CD4-positive, alpha-beta T cell (primary cell): Measurements from ENCODE around the gene TTC32. TPM values are rescaled to one million over a fixed set of nuclear protein-coding genes. Genes with fewer than 3 reads are reported as not detected.

Experiments
- ATAC-seq: fragments of 200-7000 bp; cut with Tn5 transposase; one replicate; pipeline ENCODE4 v1.10.0; 2022; ENCODE audit warnings: mild to moderate bottlenecking; ENCODE audit not compliant: poor library complexity
- CTCF ChIA-PET: fragments of 350-600 bp; sonication (Branson Sonifier 250); formaldehyde crosslinking; loops from one replicate; lab custom pipeline; 2021; ENCODE audit warnings: antibody characterized with exemption, inconsistent platforms; lab: Charles Lee
- POLR2A ChIA-PET: fragments of 350-600 bp; sonication (Branson Sonifier 250); formaldehyde crosslinking; loops from one replicate; lab custom pipeline; 2021; ENCODE audit warnings: antibody characterized with exemption, inconsistent platforms; lab: Charles Lee
- DNase-seq, 14 experiments: peaks; one replicate each; pipeline ENCODE4 v3.0.0-alpha.2; 2013 to 2020; ENCODE audit warnings: mixed read lengths in 2 of 14
- H3K27ac ChIP-seq, 2 donors: one replicate each; pipeline versions ENCODE4 v1.5.1 to v1.7.0; 2013; ENCODE audit warnings: low read length in 2 of 2, low read depth in 1 of 2, mild to moderate bottlenecking in 1 of 2
- H3K27me3 ChIP-seq, 2 experiments: 1 replicate in 1 of 2; 2 replicates in 1 of 2; pipeline versions ENCODE4 v1.6.1 to v1.7.0; 2013; ENCODE audit warnings: low read length in 2 of 2, control low read depth in 1 of 2, mild to moderate bottlenecking in 1 of 2, moderate library complexity in 1 of 2; ENCODE audit not compliant: insufficient read depth in 2 of 2, control insufficient read depth in 1 of 2
- H3K36me3 ChIP-seq: one replicate; pipeline ENCODE4 v1.6.1; 2013; ENCODE audit warnings: low read length, control low read depth; ENCODE audit not compliant: insufficient read depth
- H3K4me1 ChIP-seq: one replicate; pipeline ENCODE4 v1.6.1; 2013; ENCODE audit warnings: low read length, control low read depth; ENCODE audit not compliant: insufficient read depth
- H3K4me3 ChIP-seq: one replicate; pipeline ENCODE4 v1.5.1; 2013; ENCODE audit warnings: mild to moderate bottlenecking, low read length, moderate library complexity
- H3K9me3 ChIP-seq, 2 experiments: 1 replicate in 1 of 2; 2 replicates in 1 of 2; pipeline versions ENCODE4 v1.6.1 to v1.7.0; 2013; ENCODE audit warnings: low read length in 2 of 2, mild to moderate bottlenecking in 2 of 2, control low read depth in 1 of 2, moderate library complexity in 1 of 2; ENCODE audit not compliant: control insufficient read depth in 1 of 2, insufficient read depth in 1 of 2
- H3K27ac Mint-ChIP-seq: one replicate; pipeline ENCODE4 v1.8.0; 2020; ENCODE audit warnings: mixed read lengths
- H3K27me3 Mint-ChIP-seq: one replicate; pipeline ENCODE4 v1.8.0; 2021; ENCODE audit warnings: mixed read lengths
- H3K36me3 Mint-ChIP-seq: one replicate; pipeline ENCODE4 v1.8.0; 2021; ENCODE audit warnings: low read depth, mixed read lengths
- H3K4me1 Mint-ChIP-seq: one replicate; pipeline ENCODE4 v1.8.0; 2021; ENCODE audit warnings: low read depth, mixed read lengths
- H3K4me3 Mint-ChIP-seq: one replicate; pipeline ENCODE4 v1.8.0; 2020; ENCODE audit warnings: mild to moderate bottlenecking, mixed read lengths
- H3K9me3 Mint-ChIP-seq: one replicate; pipeline ENCODE4 v1.8.0; 2020; ENCODE audit warnings: mixed read lengths
- intact Hi-C, 2 experiments: fragments of 100-400 bp; cut with DNase I in 1 of 2; cut with micrococcal nuclease in 1 of 2; formaldehyde crosslinking; loops; one replicate each; pipeline versions ENCODE4 v1.15.1 to v1.9.0; 2023 to 2025; cut with DNase I, micrococcal nuclease
- total RNA-seq, 174 experiments: library from RNA in 2 of 174; stranded (reverse) in 2 of 174; gene quantifications; one replicate each; pipeline ENCODE4 v1.2.3 and lab custom pipeline; 2021 to 2026
- TF ChIP-seq, protein P1 (sequence below): fragments of 200-600 bp; IDR thresholded peaks from one replicate; pipeline ENCODE4 v1.8.0; 2022; ENCODE audit warnings: antibody characterized with exemption, mild to moderate bottlenecking

The TTC32 gene
- total RNA-seq, 2 experiments from 2014 or later: 53.1 to 54.2 TPM

DNA sequence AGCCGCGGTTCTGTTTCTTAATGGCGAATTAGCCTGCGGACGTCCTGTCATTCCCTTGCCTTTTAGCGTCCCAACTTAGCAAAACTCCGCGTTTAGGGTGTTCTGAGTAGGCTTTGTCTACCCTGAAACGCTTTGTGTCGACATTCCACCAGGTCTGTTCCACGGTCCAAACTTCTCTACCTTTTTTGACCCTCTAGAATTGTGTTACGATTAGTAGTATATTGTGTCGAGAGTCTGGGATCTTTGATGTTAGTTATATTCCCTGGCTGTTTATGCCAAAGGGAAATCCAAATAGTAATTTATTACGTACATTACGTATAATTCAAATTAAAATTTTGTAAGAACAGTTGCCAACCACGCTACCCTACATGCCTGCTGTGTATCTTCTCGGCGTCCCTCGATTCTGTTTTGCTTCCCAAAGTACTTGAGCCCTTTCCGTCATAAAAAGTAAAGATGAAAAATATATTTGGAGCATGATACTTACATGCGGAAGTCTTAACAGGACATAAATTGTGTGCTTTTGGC is 495 bp upstream of the TTC32 start:
- TF ChIP-seq, protein P1, sequence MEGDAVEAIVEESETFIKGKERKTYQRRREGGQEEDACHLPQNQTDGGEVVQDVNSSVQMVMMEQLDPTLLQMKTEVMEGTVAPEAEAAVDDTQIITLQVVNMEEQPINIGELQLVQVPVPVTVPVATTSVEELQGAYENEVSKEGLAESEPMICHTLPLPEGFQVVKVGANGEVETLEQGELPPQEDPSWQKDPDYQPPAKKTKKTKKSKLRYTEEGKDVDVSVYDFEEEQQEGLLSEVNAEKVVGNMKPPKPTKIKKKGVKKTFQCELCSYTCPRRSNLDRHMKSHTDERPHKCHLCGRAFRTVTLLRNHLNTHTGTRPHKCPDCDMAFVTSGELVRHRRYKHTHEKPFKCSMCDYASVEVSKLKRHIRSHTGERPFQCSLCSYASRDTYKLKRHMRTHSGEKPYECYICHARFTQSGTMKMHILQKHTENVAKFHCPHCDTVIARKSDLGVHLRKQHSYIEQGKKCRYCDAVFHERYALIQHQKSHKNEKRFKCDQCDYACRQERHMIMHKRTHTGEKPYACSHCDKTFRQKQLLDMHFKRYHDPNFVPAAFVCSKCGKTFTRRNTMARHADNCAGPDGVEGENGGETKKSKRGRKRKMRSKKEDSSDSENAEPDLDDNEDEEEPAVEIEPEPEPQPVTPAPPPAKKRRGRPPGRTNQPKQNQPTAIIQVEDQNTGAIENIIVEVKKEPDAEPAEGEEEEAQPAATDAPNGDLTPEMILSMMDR: no peak
- peaks cover 14% of the 10 kb centered on the region for H3K4me1 ChIP-seq
- Mint-ChIP-seq H3K36me3 (peaks cover 29% of the 10 kb centered on the region), H3K9me3 (no peaks in the 10 kb centered on the region), H3K27me3 (peaks cover 8% of the 10 kb centered on the region), H3K27ac (peak overlapping the region; percentile 91), H3K4me1 (peaks cover 38% of the 10 kb centered on the region), H3K4me3 (peak overlapping the region; percentile 93)
- DNase-seq: peak in 2 of 14 experiments; percentile 22 to 45
- POLR2A ChIA-PET: interaction anchor here (0.8 kb wide), 1 partner anchor 12 kb away, joined by 4 read pairs; no protein-coding TSS in a partner anchor
- ATAC-seq: peak; percentile 10
- CTCF ChIA-PET: no interaction called here
- H3K27me3 ChIP-seq: peaks cover 0 to 5% of the 10 kb centered on the region in 2 experiments
- intact Hi-C loops: loop anchor here (1.0 to 10.0 kb wide), 6 partner anchors 83 to 1341 kb away; partner anchors contain the start of genes RDH14 (in 2 of the 2) and HS1BP3 (in 1 of the 2)
- H3K4me3 ChIP-seq: peak overlapping the region; percentile 72
- H3K9me3 ChIP-seq: no peaks in the 10 kb centered on the region
- H3K27ac ChIP-seq: peak overlapping the region; percentile 94 to 97
- no peaks in the 10 kb centered on the region for H3K36me3 ChIP-seq

DNA sequence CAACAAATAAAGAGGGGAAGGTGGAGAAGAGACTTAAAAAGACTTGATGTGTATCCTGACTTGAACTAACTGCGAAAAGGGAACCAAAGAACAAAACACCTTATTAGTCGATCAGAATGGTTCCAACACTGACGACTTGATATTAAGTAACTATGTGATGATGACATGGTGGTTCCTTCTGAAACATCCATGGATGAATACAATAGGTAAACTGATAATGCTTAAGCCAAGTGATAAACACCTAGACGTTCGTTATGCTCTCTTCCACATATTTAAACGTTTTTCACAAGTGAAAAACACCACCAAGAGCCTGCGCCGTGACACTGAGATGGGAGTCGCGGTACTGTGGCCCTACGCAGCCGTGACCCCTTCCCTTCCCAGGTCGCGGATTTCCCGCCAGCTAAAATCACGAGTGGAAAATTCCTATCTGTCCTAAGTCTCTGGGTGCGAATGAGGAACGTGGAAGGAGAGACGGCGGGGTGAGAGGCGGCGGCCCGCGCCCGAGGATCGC is 797 bp downstream of the TTC32 start:
- CTCF ChIA-PET: interaction anchor here (1.0 kb wide), 1 partner anchor 750 kb away, joined by 3 read pairs; the partner anchor contains the start of gene HS1BP3
- DNase-seq (peak in 2 of 14 experiments; percentile 11 to 62), ATAC-seq (peak; percentile 5)
- Histone ChIP-seq H3K27me3 (peaks cover 0 to 5% of the 10 kb centered on the region in 2 experiments), H3K27ac (peak overlapping the region; percentile 94 to 97), H3K4me3 (peak overlapping the region; percentile 72), H3K9me3 (no peaks in the 10 kb centered on the region), H3K4me1 (peaks cover 14% of the 10 kb centered on the region), H3K36me3 (no peaks in the 10 kb centered on the region)
- peaks cover 33% of the 10 kb centered on the region for H3K36me3 Mint-ChIP-seq
- H3K4me1 Mint-ChIP-seq: peaks cover 42% of the 10 kb centered on the region
- H3K9me3 Mint-ChIP-seq: no peaks in the 10 kb centered on the region
- intact Hi-C loops: loop anchor here (1.0 to 10.0 kb wide), 8 partner anchors 32 to 1339 kb away; partner anchors contain the start of genes HS1BP3 (in 1 of the 2), LAPTM4A (in 1 of the 2), PUM2 (in 1 of the 2) and RDH14 (in 1 of the 2)
- H3K4me3 Mint-ChIP-seq: peak overlapping the region; percentile 93
- TF ChIP-seq, protein P1: no peak
- peaks cover 8% of the 10 kb centered on the region for H3K27me3 Mint-ChIP-seq
- POLR2A ChIA-PET: interaction anchor here (0.6 to 4.0 kb wide), 18 partner anchors 9 to 1341 kb away, joined by 3 to 37 read pairs (median 5); partner anchors contain the start of genes HS1BP3, LAPTM4A, RDH14 and RHOB
- peak overlapping the region; percentile 91 for H3K27ac Mint-ChIP-seq

DNA sequence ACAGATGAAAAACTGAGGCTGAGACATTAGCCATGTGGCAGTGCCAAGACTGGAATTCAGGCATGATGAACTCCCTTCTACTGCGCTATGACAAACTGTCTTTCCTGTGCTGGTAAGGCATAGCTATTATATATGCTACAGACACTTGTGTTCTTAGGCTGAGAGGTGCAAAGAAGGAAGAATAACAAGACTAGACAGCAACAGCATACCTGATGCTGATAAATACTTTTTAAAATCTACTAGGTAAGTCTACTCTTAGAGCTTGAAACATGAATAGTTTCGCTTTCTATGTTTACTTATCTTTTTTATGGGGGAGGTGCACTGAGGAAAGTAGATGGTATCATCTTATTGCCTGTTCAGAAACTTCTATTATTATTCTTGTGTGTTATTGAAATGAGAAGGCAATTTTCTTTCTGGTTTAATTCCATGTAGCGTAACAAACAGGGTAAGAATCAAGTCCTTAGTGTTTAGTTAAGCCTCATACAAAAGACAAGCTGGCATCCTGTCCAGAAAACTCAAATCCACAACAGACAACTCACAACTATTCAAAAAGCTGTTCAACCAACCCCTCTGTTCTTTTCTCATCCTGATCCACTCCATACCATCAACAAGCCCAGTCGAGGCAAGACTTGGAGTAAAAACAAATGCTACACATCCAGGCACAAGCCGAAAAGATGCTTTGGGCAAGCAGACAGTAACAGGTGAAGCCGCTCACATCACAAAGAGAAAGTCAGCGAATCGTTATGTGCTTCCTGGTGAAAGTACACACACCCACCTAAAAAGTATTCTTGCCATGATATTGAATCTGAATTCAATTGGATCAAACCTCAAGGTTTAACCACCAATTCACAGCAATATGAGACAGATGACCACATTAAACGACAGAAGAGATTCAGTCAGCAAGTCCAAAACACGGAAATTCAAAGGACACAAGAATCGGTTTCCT is 1.5 kb downstream of the TTC32 start:
- Histone ChIP-seq H3K4me1 (peaks cover 18% of the 10 kb centered on the region), H3K27me3 (peaks cover 0 to 5% of the 10 kb centered on the region in 2 experiments), H3K4me3 (peak overlapping the region; percentile 72), H3K9me3 (no peaks in the 10 kb centered on the region), H3K27ac (peak overlapping the region; percentile 94 to 97), H3K36me3 (no peaks in the 10 kb centered on the region)
- Mint-ChIP-seq H3K36me3 (peaks cover 34% of the 10 kb centered on the region), H3K27ac (peak overlapping the region; percentile 91), H3K27me3 (peaks cover 8% of the 10 kb centered on the region), H3K4me3 (peak overlapping the region; percentile 93), H3K4me1 (peaks cover 50% of the 10 kb centered on the region), H3K9me3 (no peaks in the 10 kb centered on the region)
- POLR2A ChIA-PET: interaction anchor here (0.6 to 4.0 kb wide), 15 partner anchors 10 to 1341 kb away, joined by 3 to 37 read pairs (median 5); partner anchors contain the start of genes HS1BP3, LAPTM4A, RDH14 and WDR35
- intact Hi-C loops: loop anchor here (2.0 to 10.0 kb wide), 7 partner anchors 31 to 1338 kb away; partner anchors contain the start of genes HS1BP3 (in 1 of the 2), LAPTM4A (in 1 of the 2), PUM2 (in 1 of the 2) and RDH14 (in 1 of the 2)
- TF ChIP-seq, protein P1: no peak
- peak; percentile 27 for ATAC-seq
- CTCF ChIA-PET: interaction anchor here (0.6 to 0.9 kb wide), 2 partner anchors 538 to 751 kb away, joined by 3 read pairs; partner anchors contain the start of gene HS1BP3
- peak in 10 of 14 experiments; percentile 4 to 69 (median 22) for DNase-seq
